Smooth muscle cell (in vitro differentiated cells): ENCODE measurements around the gene SH3GLB1. TPM values are rescaled to one million over a fixed set of nuclear protein-coding genes. Genes with fewer than 3 reads are reported as not detected.

Experiments used
- DNase-seq: peaks from one replicate; lab custom pipeline; 2025; ENCODE audit not compliant: unreplicated experiment; lab: John Stamatoyannopoulos, UW
- H2AFZ ChIP-seq: fragments of 200-600 bp; sonication (generic); 2 replicates; pipeline ENCODE4 v1.6.0; 2016; ENCODE audit warnings: antibody characterized with exemption, low read depth, mild to moderate bottlenecking
- H3F3A ChIP-seq: fragments of 200-600 bp; sonication (generic); 2 replicates; pipeline ENCODE4 v1.6.0; 2017; ENCODE audit warnings: antibody characterized with exemption, low read depth
- H3K27ac ChIP-seq: fragments of 200-600 bp; sonication (generic); 2 replicates; pipeline ENCODE4 v1.5.1; 2016; ENCODE audit warnings: low read depth, mild to moderate bottlenecking
- H3K27me3 ChIP-seq: fragments of 200-600 bp; sonication (generic); 2 replicates; pipeline ENCODE4 v1.6.1; 2016; ENCODE audit warnings: low read depth, mild to moderate bottlenecking
- H3K36me3 ChIP-seq: fragments of 200-600 bp; sonication (generic); 2 replicates; pipeline ENCODE4 v1.5.1; 2016; ENCODE audit warnings: low read depth
- H3K4me1 ChIP-seq: fragments of 200-600 bp; sonication (generic); 2 replicates; pipeline ENCODE4 v1.5.1; 2016; ENCODE audit warnings: low read depth
- H3K4me2 ChIP-seq: fragments of 200-600 bp; sonication (generic); 2 replicates; pipeline ENCODE4 v1.6.0; 2016; ENCODE audit warnings: mild to moderate bottlenecking
- H3K4me3 ChIP-seq: fragments of 200-600 bp; sonication (generic); 2 replicates; pipeline ENCODE4 v1.5.1; 2016; ENCODE audit warnings: mild to moderate bottlenecking
- H3K79me2 ChIP-seq: fragments of 200-600 bp; sonication (generic); 2 replicates; pipeline ENCODE4 v1.6.0; 2016; ENCODE audit warnings: low read depth, mild to moderate bottlenecking
- H3K9ac ChIP-seq: fragments of 200-600 bp; sonication (generic); 2 replicates; pipeline ENCODE4 v1.6.0; 2016; ENCODE audit warnings: low read depth
- H3K9me3 ChIP-seq: fragments of 200-600 bp; sonication (generic); replicated peaks from 2 replicates; pipeline ENCODE4 v1.5.1; 2016; ENCODE audit warnings: low read depth
- H4K20me1 ChIP-seq: fragments of 200-600 bp; sonication (generic); 2 replicates; pipeline ENCODE4 v1.6.0; 2016; ENCODE audit warnings: low read depth
- CTCF ChIP-seq: fragments of 200-600 bp; sonication (generic); IDR thresholded peaks from 2 replicates; pipeline ENCODE4 v1.5.1; 2017; ENCODE audit warnings: borderline replicate concordance, mild to moderate bottlenecking, antibody characterized with exemption; ENCODE audit not compliant: insufficient read depth, poor library complexity, severe bottlenecking
- WGBS: methylation state at CpG from one replicate; pipeline ENCODE4 v1.1.7; 2016; ENCODE audit warnings: low lambda C conversion rate; 5-methylcytosine and 5-hydroxymethylcytosine counted together
- polyA plus RNA-seq: library from polyadenylated mRNA; unstranded; fragments of >200 nt; fragmentation: Nextera tagmentation; extraction: Ambion mirVana; gene quantifications from 2 replicates; pipeline ENCODE4 v1.2.1, GENCODE V29; 2016
- total RNA-seq: library from RNA; depleted of rRNA; stranded (reverse); fragments of >200 nt; gene quantifications from 2 replicates; pipeline ENCODE4 v1.2.3, GENCODE V29; 2014

The SH3GLB1 gene
- total and polyA plus RNA-seq, 2 experiments from 2014 or later = 69.0 to 86.8 TPM

- Histone ChIP-seq H3F3A (peaks cover 12% of the 10 kb centered on the region), H3K27me3 (no peaks in the 10 kb centered on the region), H3K9me3 (no peaks in the 10 kb centered on the region), H3K9ac (no peak overlapping the region), H2AFZ (no peak overlapping the region), H3K79me2 (no peaks in the 10 kb centered on the region), H3K36me3 (no peaks in the 10 kb centered on the region), H3K4me2 (no peak overlapping the region), H3K4me1 (no peaks in the 10 kb centered on the region), H3K27ac (no peak overlapping the region), H3K4me3 (no peak overlapping the region), H4K20me1 (no peaks in the 10 kb centered on the region)
- no peak for DNase-seq
- TF ChIP-seq CTCF = no peak
These were observed 49.3 kb downstream of the SH3GLB1 start for GRCh38 chr1:86753700-86754099.

- no peaks in the 10 kb centered on the region for H3K9me3 ChIP-seq
- H4K20me1 ChIP-seq = no peaks in the 10 kb centered on the region
- peaks cover 12% of the 10 kb centered on the region for H3F3A ChIP-seq
- no peaks in the 10 kb centered on the region for H3K79me2 ChIP-seq
- no peaks in the 10 kb centered on the region for H3K36me3 ChIP-seq
- H3K27me3 ChIP-seq = no peaks in the 10 kb centered on the region
- H3K4me1 ChIP-seq = no peaks in the 10 kb centered on the region
- H3K9ac ChIP-seq = no peak overlapping the region
- WGBS = 70% methylated on average over 4 of the region's 4 CpGs
- no peak overlapping the region for H3K4me2 ChIP-seq
- H3K4me3 ChIP-seq = no peak overlapping the region
- DNase-seq = no peak
- TF ChIP-seq CTCF = no peak
- no peak overlapping the region for H3K27ac ChIP-seq
- no peak overlapping the region for H2AFZ ChIP-seq
These were observed 50.0 kb downstream of the SH3GLB1 start for GRCh38 chr1:86754265-86754974.

GRCh38 chr1:86756062-86756406, 51.7 kb downstream of the SH3GLB1 start:
- Histone ChIP-seq H3K4me2 (no peak overlapping the region), H3K4me1 (no peaks in the 10 kb centered on the region), H3F3A (no peaks in the 10 kb centered on the region), H3K27me3 (no peaks in the 10 kb centered on the region), H2AFZ (no peak overlapping the region), H3K79me2 (no peaks in the 10 kb centered on the region), H3K9me3 (no peaks in the 10 kb centered on the region), H3K27ac (no peak overlapping the region), H3K4me3 (no peak overlapping the region), H3K9ac (no peak overlapping the region), H3K36me3 (no peaks in the 10 kb centered on the region), H4K20me1 (no peaks in the 10 kb centered on the region)
- no peak for TF ChIP-seq CTCF
- DNase-seq = no peak

- Histone ChIP-seq H3K9me3 (no peaks in the 10 kb centered on the region), H3K4me3 (no peak overlapping the region), H3F3A (no peaks in the 10 kb centered on the region), H3K4me1 (no peaks in the 10 kb centered on the region), H2AFZ (peak overlapping the region; percentile 66), H4K20me1 (no peaks in the 10 kb centered on the region), H3K9ac (no peak overlapping the region), H3K79me2 (no peaks in the 10 kb centered on the region), H3K27ac (peak overlapping the region; percentile 32), H3K4me2 (peak overlapping the region; percentile 3), H3K27me3 (no peaks in the 10 kb centered on the region), H3K36me3 (no peaks in the 10 kb centered on the region)
- 65% methylated on average over 14 of the region's 14 CpGs for WGBS
- TF ChIP-seq CTCF = no peak
- DNase-seq = no peak
These were observed 53.1 kb downstream of the SH3GLB1 start for GRCh38 chr1:86757272-86757984.
